ENCODE results near the gene NRIP2.

NRIP2 gene

GRCh38 chr12:2844786-2845185, 10.0 kb upstream of the NRIP2 start:
- DNase-seq: no peak

DNA sequence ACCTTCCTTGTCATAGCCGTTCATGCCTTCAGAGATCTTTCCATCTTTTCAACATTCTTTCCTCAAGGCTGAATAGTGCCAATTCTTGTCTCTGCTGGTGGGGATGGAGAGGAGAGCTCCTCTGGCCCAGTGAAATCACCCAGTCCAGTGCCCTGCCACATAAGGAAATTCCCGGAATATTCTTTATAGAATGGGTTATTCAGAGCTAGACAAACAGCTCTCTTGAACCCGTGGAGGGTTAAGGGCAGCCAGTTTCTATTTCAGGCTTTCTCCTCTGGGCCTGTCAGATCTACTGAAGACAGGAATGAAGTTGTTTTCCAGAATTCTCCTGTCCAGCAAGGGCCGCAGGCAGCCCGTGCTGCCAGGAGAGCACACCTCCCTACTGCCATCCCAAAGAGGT, 8.1 kb upstream of the NRIP2 start:
- DNase-seq: no peak

- DNase-seq: no peak
Measured at GRCh38 chr12:2841056-2841650, 6.3 kb upstream of the NRIP2 start.

- DNase-seq: no peak
Measured at GRCh38 chr12:2836574-2836973, 1.7 kb upstream of the NRIP2 start.

- DNase-seq: no peak
Measured at GRCh38 chr12:2835691-2836403, 1.0 kb upstream of the NRIP2 start.

DNA sequence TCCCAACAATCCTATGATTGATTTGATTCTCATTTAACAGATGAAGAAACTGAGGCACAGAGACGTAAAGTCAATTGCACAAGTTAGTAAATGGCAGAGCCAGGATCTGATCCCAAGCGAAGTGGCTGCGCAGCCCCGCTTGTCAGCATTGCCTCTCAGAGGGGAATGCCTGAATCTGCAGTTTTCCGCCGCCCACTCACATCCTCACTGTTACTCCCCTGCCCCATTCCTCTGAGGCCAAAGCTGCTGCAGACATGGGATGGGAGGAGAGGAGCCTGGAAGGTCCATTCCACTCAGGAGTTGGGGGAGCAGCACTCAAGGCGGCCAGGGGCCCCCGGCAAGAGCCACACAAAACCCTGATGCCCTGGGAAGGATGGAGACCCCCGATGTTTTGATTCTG, 1.0 kb downstream of the NRIP2 start:
- no peak for DNase-seq

DNA sequence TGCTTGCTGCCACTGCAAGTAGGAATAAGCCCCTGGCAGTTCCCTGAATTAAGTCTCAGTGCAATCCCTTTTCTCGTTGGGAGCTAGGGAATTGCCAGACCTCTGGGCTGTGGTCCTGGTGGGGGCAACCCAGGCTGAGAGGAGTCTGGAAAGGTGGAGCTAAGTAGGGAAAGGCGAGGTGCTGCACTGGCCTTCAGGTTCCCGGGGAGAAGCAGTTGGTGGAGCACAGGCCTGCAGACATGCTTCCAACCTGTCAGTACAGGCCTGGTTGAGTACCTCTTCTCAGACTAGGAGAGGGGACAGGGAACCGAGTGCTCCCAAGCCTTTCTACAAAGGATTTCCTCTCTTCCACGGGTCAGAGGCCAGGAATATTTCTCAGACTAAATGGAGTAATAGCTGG, 1.5 kb downstream of the NRIP2 start:
- no peak for DNase-seq

DNA sequence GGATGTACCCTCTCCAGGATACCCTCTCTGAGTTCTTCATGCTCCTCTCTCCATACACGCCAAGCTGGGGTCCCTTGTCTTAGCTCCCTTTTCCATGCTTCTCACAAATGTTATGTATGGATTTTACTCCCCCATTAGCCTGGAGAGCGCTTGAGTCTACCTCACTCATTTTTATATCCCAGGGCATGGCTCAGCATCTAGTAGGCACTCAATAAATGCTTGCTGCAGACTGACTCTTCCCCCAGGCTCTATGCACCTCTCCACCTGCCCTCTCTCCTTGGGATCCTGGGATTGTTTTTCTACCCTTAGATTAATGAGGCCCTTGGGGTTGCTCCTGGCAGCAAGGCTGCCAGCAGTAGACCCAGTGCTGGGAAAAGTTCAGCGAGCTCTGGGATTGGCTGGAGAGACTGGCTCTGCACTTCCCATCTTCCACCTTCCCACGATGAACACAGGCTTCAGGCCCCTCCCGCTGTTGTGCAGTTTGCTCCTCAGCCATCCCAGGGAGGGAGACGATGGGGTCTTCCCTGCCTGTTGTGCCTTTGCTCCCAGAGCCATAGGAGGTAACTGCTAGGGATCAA, 2.2 kb downstream of the NRIP2 start:
- DNase-seq: no peak

GRCh38 chr12:2829275-2829674, 5.6 kb downstream of the NRIP2 start:
- DNase-seq: no peak

DNA sequence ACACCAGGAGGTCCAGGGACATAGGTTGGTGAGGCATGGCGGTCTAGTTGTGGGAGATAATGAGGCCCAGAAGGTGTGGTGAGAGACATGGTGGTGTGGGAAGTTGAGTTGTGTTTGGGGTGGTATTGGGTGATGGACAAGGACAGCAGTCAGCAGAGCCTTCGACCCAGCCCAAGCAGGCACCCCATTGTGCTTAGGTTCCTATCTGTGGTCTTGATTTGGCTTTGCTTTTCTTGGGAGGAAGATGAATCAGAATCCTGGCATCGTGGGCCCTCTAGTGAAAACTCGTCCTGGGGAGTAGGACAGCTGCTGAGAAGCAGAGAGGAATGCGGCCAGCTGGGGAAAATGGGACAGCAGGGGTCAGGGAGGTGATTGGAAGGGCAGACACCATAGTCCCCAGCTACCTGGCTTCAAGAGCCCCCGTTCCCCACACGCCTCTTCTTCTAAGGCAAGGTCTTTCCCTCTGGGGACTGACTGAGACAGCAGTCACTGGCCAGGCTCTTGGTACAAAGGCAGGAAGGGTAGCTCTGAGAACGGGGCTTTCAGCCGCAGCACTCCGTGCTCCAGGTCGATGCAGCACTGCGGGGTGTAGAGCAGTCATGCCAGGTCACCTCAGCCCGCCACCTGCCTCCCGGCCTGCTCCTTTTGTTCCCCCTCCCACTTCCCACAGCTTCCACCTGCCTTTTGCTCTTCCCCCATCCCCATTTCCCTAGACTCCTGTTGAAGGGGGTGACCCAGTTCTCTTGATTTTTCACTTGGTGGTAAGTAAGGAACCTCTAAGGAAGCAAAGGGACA, 7.9 kb downstream of the NRIP2 start:
- no peak for DNase-seq

DNA sequence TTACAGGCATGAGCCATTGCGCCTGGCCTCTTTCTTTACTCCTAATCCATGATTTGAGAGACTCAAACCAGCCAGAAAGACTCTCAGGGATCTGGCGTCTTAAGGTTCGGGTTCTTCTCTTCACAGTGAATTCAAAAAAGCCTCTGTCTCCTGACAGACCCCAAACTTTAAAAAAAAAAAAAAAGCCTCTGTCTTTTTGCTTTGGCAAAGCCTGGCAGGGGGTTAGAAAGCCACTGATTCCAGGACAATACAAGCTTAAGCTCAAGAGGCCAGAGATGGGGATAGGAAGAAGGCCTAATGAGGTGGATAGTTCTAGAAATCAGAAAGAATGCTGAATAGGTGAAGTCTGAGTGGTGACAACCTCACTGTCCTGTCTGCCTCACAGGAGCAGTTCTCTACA, 8.8 kb downstream of the NRIP2 start:
- no peak for DNase-seq

DNA sequence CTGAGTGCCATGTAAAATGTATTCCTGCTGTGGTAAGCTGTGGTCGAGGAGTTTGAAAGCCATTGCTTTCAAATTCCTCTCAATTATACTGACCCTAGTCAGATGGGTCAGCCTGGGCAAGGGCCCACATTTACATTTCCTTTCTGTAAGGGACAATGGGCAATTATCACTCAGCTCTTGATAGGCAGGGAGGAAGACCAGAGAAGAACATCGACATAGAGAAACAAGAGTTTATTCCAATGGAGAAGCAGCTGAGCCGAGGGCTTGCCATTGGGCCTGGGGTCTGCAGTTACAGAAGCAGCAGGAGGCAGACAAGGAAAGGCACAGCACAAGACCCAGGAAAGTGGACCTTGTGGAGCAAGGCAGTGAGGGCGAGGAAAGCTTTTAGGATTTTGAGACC, 9.7 kb downstream of the NRIP2 start:
- DNase-seq: no peak

DNA sequence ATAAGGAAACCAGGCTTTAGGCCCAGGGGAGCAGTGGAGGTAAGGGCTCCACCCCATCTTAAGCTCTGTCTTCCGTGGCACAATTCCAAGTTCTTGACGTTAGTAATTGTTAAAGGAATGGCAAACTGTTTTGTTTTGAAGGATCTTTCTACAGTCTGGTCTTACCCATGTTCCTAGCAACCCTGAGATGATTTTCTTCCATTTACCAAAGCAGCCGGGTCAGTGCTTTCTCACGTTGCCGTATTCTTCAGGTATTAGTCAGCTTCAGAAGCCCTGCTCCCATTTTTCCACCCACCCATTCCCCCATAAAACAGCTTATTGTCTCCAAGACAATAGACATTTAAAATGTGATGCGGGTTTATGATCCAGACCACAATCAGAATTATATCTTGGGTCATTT, 10.3 kb downstream of the NRIP2 start:
- no peak for DNase-seq

GRCh38 chr12:2823483-2823882, 11.4 kb downstream of the NRIP2 start:
- DNase-seq: no peak

DNA sequence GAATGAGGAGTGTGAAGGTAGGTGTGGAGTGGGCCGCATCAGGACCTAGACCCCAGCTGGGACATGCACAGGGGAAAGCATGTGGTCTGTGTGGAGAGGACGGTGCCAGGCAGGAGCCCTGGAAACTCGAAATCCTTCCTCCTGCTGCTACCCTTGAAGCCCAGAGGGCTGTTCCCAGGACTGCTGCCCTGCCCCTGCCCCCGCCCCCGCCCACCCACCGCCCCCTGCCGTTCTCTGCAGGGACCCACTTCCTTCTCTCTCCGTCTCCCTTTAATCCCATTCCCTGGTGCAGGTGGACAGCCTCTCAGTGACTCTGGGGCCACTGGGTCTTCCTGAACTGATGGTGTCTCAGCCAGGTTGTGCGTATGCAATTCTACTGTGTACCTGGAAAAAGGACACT, 14.4 kb downstream of the NRIP2 start:
- no peak for DNase-seq

DNA sequence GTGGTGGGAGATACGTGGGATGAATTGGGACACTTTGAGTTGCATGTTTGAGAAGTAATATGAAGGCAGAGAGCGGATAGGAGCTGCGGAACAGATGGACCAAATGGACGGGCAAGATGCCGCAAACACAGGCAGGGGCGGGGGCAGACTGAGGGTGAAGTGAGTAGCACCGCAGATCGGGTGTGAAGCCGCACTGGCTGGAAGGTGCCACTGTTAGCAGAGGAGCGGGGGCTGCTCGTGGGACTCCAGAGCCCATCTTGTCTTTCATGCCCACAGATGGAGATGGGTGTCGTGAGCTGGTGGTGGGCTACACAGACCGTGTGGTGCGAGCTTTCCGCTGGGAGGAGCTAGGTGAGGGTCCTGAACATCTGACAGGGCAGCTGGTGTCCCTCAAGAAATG, 15.0 kb downstream of the NRIP2 start:
- DNase-seq: no peak

GRCh38 chr12:2813214-2814185, 21.3 kb downstream of the NRIP2 start:
- no peak for DNase-seq

- DNase-seq: peak; percentile 76
Measured at GRCh38 chr12:2812290-2813213, 22.3 kb downstream of the NRIP2 start, which contains the start of gene ITFG2. Gene ITFG2, plus strand, starts transcription at chr12:2812668. Its CDS starts 93 bp downstream, at chr12:2812761.

DNA sequence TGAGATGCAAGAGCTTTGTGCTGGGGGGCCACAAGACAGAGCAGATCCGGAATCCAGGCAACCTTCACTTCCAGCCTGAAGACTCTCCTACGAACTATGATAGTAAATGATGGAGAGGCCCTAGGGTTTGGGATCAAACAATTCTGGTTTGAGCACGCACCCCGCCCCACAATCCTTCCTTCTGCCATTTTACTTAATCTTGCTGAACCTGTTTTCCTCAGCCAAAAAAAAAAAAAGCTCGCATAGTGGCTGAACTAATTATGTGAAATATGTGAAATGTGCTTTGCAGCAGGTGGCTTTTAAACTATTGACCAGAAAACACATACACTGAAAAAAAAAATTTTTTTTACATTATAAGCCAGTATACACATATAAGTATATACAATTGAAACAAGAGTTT, 23.0 kb downstream of the NRIP2 start:
- no peak for DNase-seq

DNA sequence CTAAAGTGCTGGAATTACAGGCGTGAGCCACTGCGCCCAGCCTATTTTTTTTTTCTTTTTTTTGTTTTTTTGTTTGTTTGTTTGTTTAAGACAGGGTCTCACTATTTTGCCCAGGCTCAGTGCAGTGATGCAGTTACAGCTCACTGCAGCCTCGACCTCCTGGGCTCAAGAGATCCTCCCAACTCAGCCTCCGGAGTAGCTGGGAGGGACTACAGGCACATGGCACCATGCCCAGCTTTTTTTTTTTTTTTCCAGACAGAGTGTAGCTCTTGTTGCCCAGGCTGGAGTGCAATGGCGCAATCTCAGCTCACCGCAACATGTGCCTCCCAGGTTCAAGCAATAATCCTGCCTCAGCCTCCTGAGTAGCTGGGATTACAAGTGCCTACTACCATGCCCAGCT, 28.1 kb downstream of the NRIP2 start:
- DNase-seq: no peak

DNA sequence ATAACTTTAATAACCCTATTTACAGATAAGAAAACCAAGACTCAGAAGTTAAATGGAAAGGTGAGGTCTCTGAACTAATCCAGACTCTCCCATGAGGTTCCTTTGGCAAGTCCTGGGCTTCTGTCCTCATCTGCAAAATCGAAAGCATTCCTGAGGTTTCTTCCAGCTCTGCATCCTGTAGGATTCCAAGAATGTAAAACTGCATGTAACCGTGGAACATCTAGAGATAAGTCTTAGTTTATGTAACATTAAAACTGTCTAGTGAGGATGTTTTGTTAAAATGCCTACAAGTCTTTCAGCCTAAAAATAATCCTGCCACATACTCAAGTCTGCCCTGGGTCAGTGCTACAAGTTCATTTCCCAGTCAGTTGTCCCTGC, 29.7 kb downstream of the NRIP2 start:
- DNase-seq: no peak

Data from SHP77 treated with DMSO at 0.1 percent for 48 hours (cell line).